Testis (tissue), 3 donors: ENCODE measurements around the gene CMKLR1. TPM values are rescaled to one million over a fixed set of nuclear protein-coding genes. Genes with fewer than 3 reads are reported as not detected.

Source experiments
- DNase-seq: peaks from one replicate; pipeline ENCODE4 v3.0.0-alpha.2; 2019
- H3K27ac ChIP-seq, 2 donors: fragments of 200-600 bp; sonication (generic); one replicate each; pipeline ENCODE4 v1.5.1; 2019
- H3K27me3 ChIP-seq: fragments of 200-600 bp; sonication (generic); one replicate; pipeline ENCODE4 v1.5.1; 2019
- H3K36me3 ChIP-seq: fragments of 200-600 bp; sonication (generic); one replicate; pipeline ENCODE4 v1.5.1; 2017; ENCODE audit warnings: low read depth; ENCODE audit errors: missing control alignments
- H3K4me1 ChIP-seq: fragments of 200-600 bp; sonication (generic); one replicate; pipeline ENCODE4 v1.5.1; 2019
- H3K4me3 ChIP-seq, 2 donors: fragments of 200-600 bp; sonication (generic); one replicate each; pipeline ENCODE4 v1.5.1; 2017 to 2019
- H3K9me3 ChIP-seq: fragments of 200-600 bp; sonication (generic); one replicate; pipeline ENCODE4 v1.5.1; 2017
- POLR2A ChIP-seq: fragments of 450-650 bp; IDR thresholded peaks from one replicate; pipeline ENCODE4 v1.6.1; 2017; ENCODE audit warnings: antibody characterized with exemption, mild to moderate bottlenecking, moderate library complexity
- WGBS, 2 donors: methylation state at CpG; one replicate each; pipeline ENCODE4 v1.1.5; 2018; 5-methylcytosine and 5-hydroxymethylcytosine counted together
- intact Hi-C: fragments of 100-400 bp; cut with DNase I; formaldehyde crosslinking; loops from one replicate; pipeline ENCODE4 v1.15.1; 2023; ENCODE audit warnings: low total_unique reads
- polyA plus RNA-seq: library from polyadenylated mRNA; stranded (reverse); fragments of 350-450 nt; fragmentation: Illumina TruSeq; extraction: RNeasy Lipid Tissue Mini Kit (QIAGEN cat#74804); gene quantifications from one replicate; pipeline ENCODE4 v1.2.3, GENCODE V29; 2014; ENCODE audit warnings: low read depth, low replicate concordance; ENCODE audit not compliant: insufficient read depth
- total RNA-seq, 2 donors: library from RNA; depleted of rRNA; stranded (reverse); fragments of >200 nt; gene quantifications; one replicate each; pipeline ENCODE4 v1.2.3, GENCODE V29; 2016
- TF ChIP-seq, protein P1 (sequence below), 3 experiments: fragments of 450-650 bp in 2 of 3; fragments of 200-600 bp in 1 of 3; sonication (generic) in 1 of 3; IDR thresholded peaks; one replicate each; pipeline ENCODE4 v1.5.1; 2016 to 2019; ENCODE audit warnings: antibody characterized with exemption in 3 of 3, mild to moderate bottlenecking in 2 of 3, moderate library complexity in 1 of 3

Gene CMKLR1
- total and polyA plus RNA-seq, 3 donors from 2014 or later = 2.4 to 9.5 (median 4.8) TPM

DNA sequence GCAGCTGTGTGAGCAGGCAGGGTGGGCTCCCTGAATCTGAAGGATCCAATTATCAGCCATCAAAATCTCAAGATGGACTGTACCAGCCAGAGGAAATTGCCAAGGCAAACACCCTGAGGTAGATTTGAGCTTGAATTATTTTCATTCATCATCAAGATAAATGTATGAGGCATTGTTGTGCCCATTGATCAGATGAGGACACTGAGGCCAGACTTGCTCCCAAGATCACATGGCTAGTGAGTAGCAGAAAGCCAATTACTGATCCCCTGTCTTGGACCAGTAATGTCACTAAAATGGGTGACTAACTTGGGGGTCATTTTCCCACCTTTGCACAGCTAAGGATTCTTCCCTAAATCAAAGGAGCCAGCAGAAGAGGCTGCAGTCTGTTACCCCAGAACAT, 20.9 kb upstream of the CMKLR1 start:
- H3K27me3 ChIP-seq = no peaks in the 10 kb centered on the region
- no peak for DNase-seq
- TF ChIP-seq, protein P1, sequence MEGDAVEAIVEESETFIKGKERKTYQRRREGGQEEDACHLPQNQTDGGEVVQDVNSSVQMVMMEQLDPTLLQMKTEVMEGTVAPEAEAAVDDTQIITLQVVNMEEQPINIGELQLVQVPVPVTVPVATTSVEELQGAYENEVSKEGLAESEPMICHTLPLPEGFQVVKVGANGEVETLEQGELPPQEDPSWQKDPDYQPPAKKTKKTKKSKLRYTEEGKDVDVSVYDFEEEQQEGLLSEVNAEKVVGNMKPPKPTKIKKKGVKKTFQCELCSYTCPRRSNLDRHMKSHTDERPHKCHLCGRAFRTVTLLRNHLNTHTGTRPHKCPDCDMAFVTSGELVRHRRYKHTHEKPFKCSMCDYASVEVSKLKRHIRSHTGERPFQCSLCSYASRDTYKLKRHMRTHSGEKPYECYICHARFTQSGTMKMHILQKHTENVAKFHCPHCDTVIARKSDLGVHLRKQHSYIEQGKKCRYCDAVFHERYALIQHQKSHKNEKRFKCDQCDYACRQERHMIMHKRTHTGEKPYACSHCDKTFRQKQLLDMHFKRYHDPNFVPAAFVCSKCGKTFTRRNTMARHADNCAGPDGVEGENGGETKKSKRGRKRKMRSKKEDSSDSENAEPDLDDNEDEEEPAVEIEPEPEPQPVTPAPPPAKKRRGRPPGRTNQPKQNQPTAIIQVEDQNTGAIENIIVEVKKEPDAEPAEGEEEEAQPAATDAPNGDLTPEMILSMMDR (IDR thresholded peaks at IDR 0.05) = no peak
- TF ChIP-seq POLR2A = no peak
- no peak overlapping the region for H3K4me3 ChIP-seq
- no peaks in the 10 kb centered on the region for H3K9me3 ChIP-seq
- H3K4me1 ChIP-seq = no peaks in the 10 kb centered on the region
- no peaks in the 10 kb centered on the region for H3K36me3 ChIP-seq
- H3K27ac ChIP-seq = no peak overlapping the region
- intact Hi-C loops = no loop called here

DNA sequence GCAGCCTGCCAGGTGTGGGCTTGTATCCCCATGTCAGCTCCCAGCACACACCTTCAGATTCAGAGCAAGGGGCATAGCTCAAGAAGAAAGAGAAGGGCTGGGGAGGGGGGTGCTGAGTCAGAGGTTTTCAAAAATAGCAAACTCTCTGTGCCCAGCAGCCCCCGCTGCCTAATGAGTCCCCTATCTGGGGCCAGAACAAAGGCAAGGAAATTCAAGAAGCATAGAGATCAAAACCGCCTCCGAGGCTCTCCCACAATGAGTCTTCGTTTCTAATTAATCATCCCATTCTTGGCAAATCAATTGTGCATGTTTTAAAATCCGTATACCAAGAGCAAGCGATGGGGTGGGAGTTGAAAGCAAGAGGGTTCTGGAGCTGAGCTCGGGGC, 19.5 kb upstream of the CMKLR1 start:
- Histone ChIP-seq H3K9me3 (no peaks in the 10 kb centered on the region), H3K36me3 (no peaks in the 10 kb centered on the region), H3K4me1 (no peaks in the 10 kb centered on the region), H3K27ac (no peak overlapping the region), H3K4me3 (no peak overlapping the region), H3K27me3 (no peaks in the 10 kb centered on the region)
- no peak for TF ChIP-seq POLR2A
- TF ChIP-seq, protein P1 (IDR thresholded peaks at IDR 0.05) = no peak
- DNase-seq = no peak
- WGBS, 2 donors = 69 to 70% methylated on average over 7 of the region's 7 CpGs
- intact Hi-C loops = no loop called here

DNA sequence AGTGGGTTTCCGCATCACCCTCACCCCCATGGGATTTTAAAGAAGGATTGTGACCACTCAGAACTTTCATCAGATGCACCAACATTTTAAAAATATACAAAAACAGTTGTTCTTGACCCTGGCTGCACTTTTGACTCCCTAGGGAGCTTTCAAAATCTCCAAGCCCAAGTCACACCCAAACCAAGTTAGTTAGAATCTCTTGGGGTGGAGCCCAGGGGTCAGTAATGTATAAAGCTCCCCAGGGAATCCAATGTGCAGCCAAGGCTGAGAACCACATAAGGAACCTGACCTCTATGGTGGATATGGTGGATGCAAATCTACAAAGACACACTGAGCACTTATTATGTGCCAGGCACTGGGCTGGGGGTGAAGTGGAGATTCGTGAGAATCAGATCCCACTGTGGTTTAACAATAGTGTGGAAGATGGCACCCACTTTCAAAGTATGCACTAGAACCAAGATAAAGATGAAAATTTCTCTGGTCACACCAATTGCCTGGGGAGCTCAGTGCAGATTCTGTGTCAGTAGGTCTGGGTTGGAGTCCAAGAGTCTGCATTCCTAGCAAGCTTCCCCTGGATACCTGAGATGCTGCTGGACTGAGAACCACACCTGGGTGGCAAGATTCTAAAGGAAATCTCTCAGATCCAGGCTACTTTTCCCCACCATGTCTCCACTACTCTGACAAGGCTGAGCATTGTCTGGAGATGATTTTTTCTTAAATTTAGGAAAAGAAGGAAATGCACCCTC, 18.9 kb upstream of the CMKLR1 start:
- no peaks in the 10 kb centered on the region for H3K27me3 ChIP-seq
- H3K4me1 ChIP-seq = no peaks in the 10 kb centered on the region
- DNase-seq = no peak
- no peaks in the 10 kb centered on the region for H3K9me3 ChIP-seq
- intact Hi-C loops = no loop called here
- TF ChIP-seq POLR2A = no peak
- TF ChIP-seq, protein P1 (IDR thresholded peaks at IDR 0.05) = no peak
- 86 to 93% methylated on average over 2 of the region's 2 CpGs for WGBS, 2 donors
- no peak overlapping the region for H3K27ac ChIP-seq
- H3K36me3 ChIP-seq = no peaks in the 10 kb centered on the region
- H3K4me3 ChIP-seq = no peak overlapping the region

DNA sequence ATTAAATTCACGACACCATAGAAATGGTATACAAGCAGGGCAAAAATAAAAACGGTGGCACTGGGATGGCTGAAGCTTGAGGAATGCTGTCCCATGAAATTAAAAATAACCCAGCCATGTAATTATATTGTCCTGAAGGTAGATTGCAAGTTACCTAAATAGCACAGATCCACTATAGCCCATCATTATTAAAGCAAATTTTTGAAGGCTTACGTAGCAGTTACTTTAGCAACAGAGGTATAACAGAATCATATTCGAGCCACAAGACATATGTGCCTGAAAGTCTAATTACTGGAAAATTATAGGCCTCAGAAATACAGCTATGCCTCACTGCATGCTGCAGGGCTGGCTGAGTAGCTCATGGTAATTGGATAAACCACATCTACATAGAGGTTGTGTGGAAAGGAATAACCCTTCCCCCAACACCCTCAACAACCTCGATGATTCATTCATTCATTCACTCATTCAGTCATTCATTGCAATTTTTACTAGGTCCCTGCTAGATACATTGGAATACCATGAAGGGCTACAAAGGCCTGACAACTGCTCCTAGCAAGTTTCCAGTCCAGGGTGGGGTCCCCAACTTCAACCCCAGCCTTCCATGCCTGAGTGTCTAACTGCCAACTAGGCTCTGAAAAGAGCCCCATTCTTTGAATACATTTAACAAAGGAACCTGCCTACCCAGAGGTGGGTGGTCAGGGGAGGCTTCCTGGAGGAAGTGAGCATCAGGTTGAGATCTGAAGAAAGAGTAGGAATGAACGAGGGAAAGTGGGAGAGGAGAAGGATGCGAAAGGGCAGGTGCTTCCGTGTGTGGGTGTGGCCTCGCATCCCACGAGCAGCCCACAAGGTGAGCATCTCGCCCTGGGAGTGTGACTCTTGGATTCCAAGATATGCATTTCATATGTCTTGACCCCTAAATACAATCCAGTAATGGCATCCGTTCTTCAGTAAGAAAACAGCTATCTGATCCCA, 18.0 kb upstream of the CMKLR1 start:
- H3K9me3 ChIP-seq = no peaks in the 10 kb centered on the region
- H3K4me3 ChIP-seq = no peak overlapping the region
- no peaks in the 10 kb centered on the region for H3K36me3 ChIP-seq
- H3K4me1 ChIP-seq = no peaks in the 10 kb centered on the region
- no peak for DNase-seq
- no peak for TF ChIP-seq POLR2A
- TF ChIP-seq, protein P1 (IDR thresholded peaks at IDR 0.05) = no peak
- H3K27me3 ChIP-seq = no peaks in the 10 kb centered on the region
- no peak overlapping the region for H3K27ac ChIP-seq
- WGBS, 2 donors = 85 to 88% methylated on average over 12 of the region's 12 CpGs
- intact Hi-C loops = no loop called here
